IMR-90 (cell line): Measurements from ENCODE around the gene COL17A1. TPM values are rescaled to one million over a fixed set of nuclear protein-coding genes. Genes with fewer than 3 reads are reported as not detected.
A peak's percentile ranks its signal among the peaks of the same experiment; 100 is the strongest.

Experiments
- ATAC-seq: fragments of 200-7000 bp; cut with Tn5 transposase; 2 replicates; pipeline ENCODE4 v1.9.1; 2020; ENCODE audit warnings: low read depth, mild to moderate bottlenecking, moderate library complexity
- BruUV-seq: library from RNA; stranded (reverse); fragments of 400-500 nt; replicated peaks from 2 replicates; lab custom pipeline; 2021; lab: Mats Ljungman, UMichigan
- CTCF ChIA-PET: fragments of 300-600 bp; formaldehyde crosslinking; extraction: SDS; loops from one replicate; lab custom pipeline; 2021; ENCODE audit warnings: antibody characterized with exemption; lab: Yijun Ruan, JAX
- POLR2A ChIA-PET: fragments of 300-600 bp; sonication (Branson Sonifier 250); formaldehyde crosslinking; loops from one replicate; lab custom pipeline; 2022; ENCODE audit warnings: antibody characterized with exemption; ENCODE audit not compliant: unreplicated experiment; lab: Charles Lee
- DNase-seq: peaks from one replicate; pipeline ENCODE4 v3.0.0; 2013
- H2AFZ ChIP-seq: replicated peaks from 2 replicates; pipeline ENCODE3; 2013; ENCODE audit warnings: low read length, mild to moderate bottlenecking; ENCODE audit not compliant: poor library complexity
- H2AK5ac ChIP-seq: 2 replicates; pipeline ENCODE4 v1.6.1; 2013; ENCODE audit warnings: low read depth, low read length, inconsistent platforms
- H2AK9ac ChIP-seq: replicated peaks from 2 replicates; pipeline ENCODE3; 2013; ENCODE audit warnings: mild to moderate bottlenecking, low read depth, low read length, moderate library complexity; ENCODE audit not compliant: poor library complexity
- H2BK120ac ChIP-seq: 2 replicates; pipeline ENCODE4 v1.6.1; 2013; ENCODE audit warnings: low read depth, low read length, inconsistent platforms
- H2BK15ac ChIP-seq: 3 replicates; pipeline ENCODE4 v1.6.1; 2013; ENCODE audit warnings: low read depth, low read length, inconsistent platforms
- H2BK20ac ChIP-seq: 2 replicates; pipeline ENCODE4 v1.6.1; 2013; ENCODE audit warnings: low read depth, mild to moderate bottlenecking, inconsistent platforms, low read length, moderate library complexity
- H2BK5ac ChIP-seq: 2 replicates; pipeline ENCODE4 v1.6.1; 2013; ENCODE audit warnings: mild to moderate bottlenecking, low read depth, low read length, inconsistent platforms; ENCODE audit not compliant: poor library complexity, severe bottlenecking
- H3K14ac ChIP-seq: replicated peaks from 2 replicates; pipeline ENCODE4 v1.6.1; 2013; ENCODE audit warnings: low read depth, low read length, inconsistent platforms
- H3K18ac ChIP-seq: 2 replicates; pipeline ENCODE4 v1.6.1; 2013; ENCODE audit warnings: low read depth, low read length, control low read depth
- H3K23ac ChIP-seq: 2 replicates; pipeline ENCODE4 v1.6.1; 2013; ENCODE audit warnings: low read depth, low read length, inconsistent platforms
- H3K27ac ChIP-seq: 2 replicates; pipeline ENCODE4 v1.5.1; 2013; ENCODE audit warnings: mild to moderate bottlenecking, control low read depth, low read length; ENCODE audit not compliant: insufficient read depth
- H3K27me3 ChIP-seq: 2 replicates; pipeline ENCODE4 v1.6.1; 2013; ENCODE audit warnings: low read length; ENCODE audit not compliant: control insufficient read depth, insufficient read depth
- H3K36me3 ChIP-seq: 2 replicates; pipeline ENCODE4 v1.6.1; 2013; ENCODE audit warnings: low read length, mixed read lengths; ENCODE audit not compliant: control insufficient read depth, insufficient read depth
- H3K4ac ChIP-seq: 2 replicates; pipeline ENCODE4 v1.6.1; 2013; ENCODE audit warnings: low read depth, low read length, inconsistent platforms
- H3K4me1 ChIP-seq: 2 replicates; pipeline ENCODE4 v1.6.1; 2013; ENCODE audit warnings: low read length, mixed read lengths; ENCODE audit not compliant: control insufficient read depth, insufficient read depth
- H3K4me2 ChIP-seq: 2 replicates; pipeline ENCODE4 v1.6.1; 2013; ENCODE audit warnings: low read depth, mild to moderate bottlenecking, control low read depth, low read length, moderate library complexity
- H3K4me3 ChIP-seq: 2 replicates; pipeline ENCODE4 v1.5.1; 2013; ENCODE audit warnings: low read depth, mild to moderate bottlenecking, control low read depth, low read length, moderate library complexity; ENCODE audit not compliant: insufficient read depth
- H3K56ac ChIP-seq: 2 replicates; pipeline ENCODE4 v1.6.1; 2013; ENCODE audit warnings: low read length, inconsistent platforms; ENCODE audit not compliant: insufficient read depth; ENCODE audit errors: extremely low read depth
- H3K79me1 ChIP-seq, 2 experiments: 2 replicates each; pipeline ENCODE4 v1.6.1; 2013; ENCODE audit warnings: low read length in 2 of 2, inconsistent platforms in 1 of 2, low read depth in 1 of 2
- H3K9ac ChIP-seq: 2 replicates; pipeline ENCODE4 v1.6.1; 2013; ENCODE audit warnings: low read depth, low read length, control low read depth
- H3K9me1 ChIP-seq: 2 replicates; pipeline ENCODE4 v1.6.1; 2013; ENCODE audit warnings: low read length, inconsistent platforms; ENCODE audit not compliant: insufficient read depth
- H3K9me3 ChIP-seq: 2 replicates; pipeline ENCODE4 v1.6.1; 2013; ENCODE audit warnings: low read length; ENCODE audit not compliant: control insufficient read depth, insufficient read depth
- H4K20me1 ChIP-seq: 2 replicates; pipeline ENCODE4 v1.6.1; 2013; ENCODE audit warnings: low read length, inconsistent platforms; ENCODE audit not compliant: insufficient read depth
- H4K5ac ChIP-seq: 2 replicates; pipeline ENCODE4 v1.6.1; 2013; ENCODE audit warnings: mild to moderate bottlenecking, low read depth, low read length, control low read depth
- H4K8ac ChIP-seq, 2 experiments: 2 replicates each; pipeline ENCODE4 v1.6.1; 2013; ENCODE audit warnings: low read depth in 2 of 2, low read length in 2 of 2, control low read depth in 1 of 2, inconsistent platforms in 1 of 2
- H4K91ac ChIP-seq: 2 replicates; pipeline ENCODE4 v1.6.1; 2013; ENCODE audit warnings: low read depth, low read length, inconsistent platforms; ENCODE audit not compliant: insufficient read depth
- FOS ChIP-seq: fragments of 150-350 bp; IDR thresholded peaks from 2 replicates; pipeline ENCODE4 v1.6.1; 2016; ENCODE audit warnings: low read depth, low read length
- WGBS, 2 experiments: methylation state at CpG; one replicate each; pipeline versions ENCODE4 v1.1.5 to v1.1.7; 2013; ENCODE audit warnings: missing lambda C conversion rate in 2 of 2; ENCODE audit not compliant: insufficient read length in 1 of 2; ENCODE audit errors: extremely low coverage in 2 of 2; 5-methylcytosine and 5-hydroxymethylcytosine counted together
- dilution Hi-C: fragments of 300-500 bp; cut with HindIII; formaldehyde crosslinking; loops from one replicate; pipeline ENCODE4 v1.14.3; 2018; ENCODE audit warnings: low sequenced_read_pairs; ENCODE audit not compliant: unreplicated experiment
- in situ Hi-C: fragments of 300-500 bp; cut with MboI; formaldehyde crosslinking; loops from 3 replicates; pipeline ENCODE4 v1.14.3; 2019; ENCODE audit warnings: low sequenced_read_pairs, inconsistent platforms, mixed read lengths
- intact Hi-C: fragments of 100-400 bp; cut with micrococcal nuclease; formaldehyde crosslinking; loops from 2 replicates; pipeline ENCODE4 v1.10.0; 2022
- polyA plus RNA-seq, 3 experiments: library from polyadenylated mRNA; depleted of rRNA; stranded (reverse); fragments of >200 nt; gene quantifications; 2 replicates each; pipeline ENCODE4 v1.2.3, GENCODE V29; 2012; ENCODE audit warnings: low replicate concordance in 1 of 3
- total RNA-seq: library from RNA; depleted of rRNA; stranded (reverse); fragments of >200 nt; gene quantifications from 2 replicates; pipeline ENCODE4 v1.2.3, GENCODE V29; 2012

The COL17A1 gene
- total and polyA plus RNA-seq, 2 of the 4 experiments (the other 2 are of a cell fraction), result 0.14 to 0.18 TPM

- Histone ChIP-seq H2BK120ac (no peak overlapping the region), H3K27ac (no peak overlapping the region), H3K23ac (no peak overlapping the region), H2BK20ac (no peak overlapping the region), H4K5ac (no peak overlapping the region), H3K9me1 (no peaks in the 10 kb centered on the region), H4K91ac (no peak overlapping the region), H3K9ac (no peak overlapping the region), H3K4me1 (peaks cover 3% of the 10 kb centered on the region; the same call in 1 of the 2 replicates), H2BK5ac (no peak overlapping the region), H2AK5ac (no peak overlapping the region), H3K4ac (no peak overlapping the region), H2BK15ac (0 out of 3 replicates have a peak overlapping the region, but pooled peaks have one; percentile 36), H3K56ac (no peak overlapping the region), H3K18ac (no peak overlapping the region), H4K8ac (no peak overlapping the region), H2AK9ac (no peak overlapping the region), H2AFZ (no peak overlapping the region), H3K36me3 (no peaks in the 10 kb centered on the region), H3K4me2 (no peak overlapping the region), H3K4me3 (no peak overlapping the region), H3K79me1 (no peaks in the 10 kb centered on the region), H4K20me1 (no peaks in the 10 kb centered on the region), H3K27me3 (no peaks in the 10 kb centered on the region), H3K14ac (no peak overlapping the region), H3K9me3 (no peaks in the 10 kb centered on the region)
- BruUV-seq, result no TSS peak
- ChIA-PET CTCF (no interaction called here), POLR2A (no interaction called here)
- ATAC-seq, result no peak
- intact Hi-C loops, result no loop called here
- peak; percentile 44 for DNase-seq
- no peak for TF ChIP-seq FOS
- WGBS, 2 experiments, result no CpG with 5 or more reads among the region's 2 CpGs
- in situ Hi-C loops, result no loop called here
- dilution Hi-C loops, result no loop called here
Observed at GRCh38 chr10:104104926-104105325, 19.2 kb upstream of the COL17A1 start.
